NCI-H1436 treated with DMSO at 0.1 percent for 48 hours (cell line): Measurements from ENCODE around the gene FBLN1.
"Not testable (repeated sequence)": the region's sequence is repeated elsewhere in the genome, so short reads cannot be mapped to it uniquely, and the experiment has no call there.

Experiments
- DNase-seq: peaks from one replicate; lab custom pipeline; 2025; lab: John Stamatoyannopoulos, UW

The FBLN1 gene

GRCh38 chr22:45548991-45549761 lies 46.5 kb downstream of the FBLN1 start:
- DNase-seq: no peak

GRCh38 chr22:45549762-45550378 lies 47.2 kb downstream of the FBLN1 start:
- DNase-seq: no peak

GRCh38 chr22:45550416-45550815 lies 47.7 kb downstream of the FBLN1 start:
- DNase-seq: no peak

- DNase-seq: no peak
Observed at GRCh38 chr22:45550891-45551290, 48.2 kb downstream of the FBLN1 start.

GRCh38 chr22:45551310-45552016 lies 48.8 kb downstream of the FBLN1 start:
- no peak for DNase-seq

GRCh38 chr22:45552017-45552411 lies 49.3 kb downstream of the FBLN1 start:
- no peak for DNase-seq

- no peak for DNase-seq
Observed at GRCh38 chr22:45552580-45553350, 50.1 kb downstream of the FBLN1 start.

GRCh38 chr22:45553351-45554039 lies 50.8 kb downstream of the FBLN1 start:
- DNase-seq: no peak

GRCh38 chr22:45554040-45554406 lies 51.3 kb downstream of the FBLN1 start:
- DNase-seq: no peak

GRCh38 chr22:45554861-45555260 lies 52.2 kb downstream of the FBLN1 start:
- DNase-seq: no peak

GRCh38 chr22:45557926-45558325 lies 55.2 kb downstream of the FBLN1 start:
- DNase-seq: not testable (repeated sequence)

GRCh38 chr22:45560092-45560491 lies 57.4 kb downstream of the FBLN1 start:
- DNase-seq: not testable (repeated sequence)

GRCh38 chr22:45560761-45561160 lies 58.1 kb downstream of the FBLN1 start:
- DNase-seq: not testable (repeated sequence)

GRCh38 chr22:45562102-45562501 lies 59.4 kb downstream of the FBLN1 start:
- DNase-seq: no peak

- no peak for DNase-seq
Observed at GRCh38 chr22:45562537-45563361, 60.1 kb downstream of the FBLN1 start.

GRCh38 chr22:45563362-45564040 lies 60.8 kb downstream of the FBLN1 start:
- DNase-seq: no peak

GRCh38 chr22:45564349-45565030 lies 61.8 kb downstream of the FBLN1 start:
- DNase-seq: no peak

GRCh38 chr22:45565171-45565570 lies 62.5 kb downstream of the FBLN1 start:
- DNase-seq: no peak

- DNase-seq: no peak
Observed at GRCh38 chr22:45565973-45566372, 63.3 kb downstream of the FBLN1 start.

GRCh38 chr22:45568213-45568612 lies 65.5 kb downstream of the FBLN1 start:
- no peak for DNase-seq
